HEK293 (cell line): Measurements from ENCODE around the gene PHF12.

ENCODE experiments used
- GLI4 ChIP-seq: fragments of 450-650 bp; formaldehyde crosslinking; IDR thresholded peaks from 2 replicates; pipeline ENCODE4 v1.5.1; 2016; ENCODE audit warnings: missing biosample characterization, missing genetic modification characterization
- GLIS1 ChIP-seq: fragments of 450-650 bp; formaldehyde crosslinking; IDR thresholded peaks from 2 replicates; pipeline ENCODE4 v1.5.1; 2016; ENCODE audit warnings: missing biosample characterization, missing genetic modification characterization
- HOXA7 ChIP-seq: sonication (generic); formaldehyde crosslinking; IDR thresholded peaks from 2 replicates; pipeline ENCODE4 v1.8.1; 2022; ENCODE audit warnings: missing genetic modification reagents, borderline replicate concordance
- KLF16 ChIP-seq: fragments of 450-650 bp; formaldehyde crosslinking; IDR thresholded peaks from 2 replicates; pipeline ENCODE4 v1.5.1; 2017; ENCODE audit warnings: missing biosample characterization, missing genetic modification characterization
- REPIN1 ChIP-seq: fragments of 450-650 bp; formaldehyde crosslinking; IDR thresholded peaks from 2 replicates; pipeline ENCODE4 v1.5.1; 2017; ENCODE audit warnings: missing biosample characterization, missing genetic modification characterization, low read depth
- ZBTB44 ChIP-seq: fragments of 450-650 bp; IDR thresholded peaks from 2 replicates; pipeline ENCODE4 v1.5.1; 2018; ENCODE audit warnings: missing biosample characterization, mild to moderate bottlenecking, missing genetic modification characterization
- ZNF148 ChIP-seq: fragments of 450-650 bp; formaldehyde crosslinking; IDR thresholded peaks from 2 replicates; pipeline ENCODE4 v1.5.0; 2017; ENCODE audit warnings: missing biosample characterization, missing genetic modification characterization, borderline replicate concordance
- ZNF16 ChIP-seq: fragments of 450-650 bp; formaldehyde crosslinking; IDR thresholded peaks from 2 replicates; pipeline ENCODE4 v1.5.1; 2016; ENCODE audit warnings: low read depth, missing biosample characterization, missing genetic modification characterization
- ZNF184 ChIP-seq: fragments of 450-650 bp; IDR thresholded peaks from 2 replicates; pipeline ENCODE4 v1.5.1; 2018; ENCODE audit warnings: missing biosample characterization, mild to moderate bottlenecking, missing genetic modification characterization
- ZNF621 ChIP-seq: fragments of 450-650 bp; formaldehyde crosslinking; IDR thresholded peaks from 2 replicates; pipeline ENCODE4 v1.5.1; 2017; ENCODE audit warnings: missing biosample characterization, missing genetic modification characterization
- ZNF654 ChIP-seq: fragments of 450-650 bp; formaldehyde crosslinking; IDR thresholded peaks from 2 replicates; pipeline ENCODE4 v1.5.1; 2016; ENCODE audit warnings: low read depth, missing biosample characterization, missing genetic modification characterization
- TF ChIP-seq, protein P1 (sequence below): fragments of 450-650 bp; formaldehyde crosslinking; IDR thresholded peaks from 2 replicates; pipeline ENCODE4 v1.5.1; 2016; ENCODE audit warnings: missing biosample characterization, missing genetic modification characterization
- TF ChIP-seq, protein P2 (sequence below): fragments of 450-650 bp; formaldehyde crosslinking; IDR thresholded peaks from 2 replicates; pipeline ENCODE4 v1.5.1; 2016; ENCODE audit warnings: missing biosample characterization, missing genetic modification characterization, low read depth
- TF ChIP-seq, protein P3 (sequence below): IDR thresholded peaks from 2 replicates; pipeline ENCODE4 v1.6.1; 2011; ENCODE audit warnings: mild to moderate bottlenecking, low read depth, low read length, borderline replicate concordance

GRCh38 chr17:28912938-28913333, 38.4 kb downstream of the PHF12 start:
- TF ChIP-seq, protein P1, sequence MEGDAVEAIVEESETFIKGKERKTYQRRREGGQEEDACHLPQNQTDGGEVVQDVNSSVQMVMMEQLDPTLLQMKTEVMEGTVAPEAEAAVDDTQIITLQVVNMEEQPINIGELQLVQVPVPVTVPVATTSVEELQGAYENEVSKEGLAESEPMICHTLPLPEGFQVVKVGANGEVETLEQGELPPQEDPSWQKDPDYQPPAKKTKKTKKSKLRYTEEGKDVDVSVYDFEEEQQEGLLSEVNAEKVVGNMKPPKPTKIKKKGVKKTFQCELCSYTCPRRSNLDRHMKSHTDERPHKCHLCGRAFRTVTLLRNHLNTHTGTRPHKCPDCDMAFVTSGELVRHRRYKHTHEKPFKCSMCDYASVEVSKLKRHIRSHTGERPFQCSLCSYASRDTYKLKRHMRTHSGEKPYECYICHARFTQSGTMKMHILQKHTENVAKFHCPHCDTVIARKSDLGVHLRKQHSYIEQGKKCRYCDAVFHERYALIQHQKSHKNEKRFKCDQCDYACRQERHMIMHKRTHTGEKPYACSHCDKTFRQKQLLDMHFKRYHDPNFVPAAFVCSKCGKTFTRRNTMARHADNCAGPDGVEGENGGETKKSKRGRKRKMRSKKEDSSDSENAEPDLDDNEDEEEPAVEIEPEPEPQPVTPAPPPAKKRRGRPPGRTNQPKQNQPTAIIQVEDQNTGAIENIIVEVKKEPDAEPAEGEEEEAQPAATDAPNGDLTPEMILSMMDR (tag by site-specific recombination) = no peak
- TF ChIP-seq REPIN1 (tag by site-specific recombination) = no peak
- TF ChIP-seq ZNF654 (tag by site-specific recombination) = no peak
- TF ChIP-seq ZNF621 (tag by site-specific recombination) = no peak
- TF ChIP-seq, protein P2, sequence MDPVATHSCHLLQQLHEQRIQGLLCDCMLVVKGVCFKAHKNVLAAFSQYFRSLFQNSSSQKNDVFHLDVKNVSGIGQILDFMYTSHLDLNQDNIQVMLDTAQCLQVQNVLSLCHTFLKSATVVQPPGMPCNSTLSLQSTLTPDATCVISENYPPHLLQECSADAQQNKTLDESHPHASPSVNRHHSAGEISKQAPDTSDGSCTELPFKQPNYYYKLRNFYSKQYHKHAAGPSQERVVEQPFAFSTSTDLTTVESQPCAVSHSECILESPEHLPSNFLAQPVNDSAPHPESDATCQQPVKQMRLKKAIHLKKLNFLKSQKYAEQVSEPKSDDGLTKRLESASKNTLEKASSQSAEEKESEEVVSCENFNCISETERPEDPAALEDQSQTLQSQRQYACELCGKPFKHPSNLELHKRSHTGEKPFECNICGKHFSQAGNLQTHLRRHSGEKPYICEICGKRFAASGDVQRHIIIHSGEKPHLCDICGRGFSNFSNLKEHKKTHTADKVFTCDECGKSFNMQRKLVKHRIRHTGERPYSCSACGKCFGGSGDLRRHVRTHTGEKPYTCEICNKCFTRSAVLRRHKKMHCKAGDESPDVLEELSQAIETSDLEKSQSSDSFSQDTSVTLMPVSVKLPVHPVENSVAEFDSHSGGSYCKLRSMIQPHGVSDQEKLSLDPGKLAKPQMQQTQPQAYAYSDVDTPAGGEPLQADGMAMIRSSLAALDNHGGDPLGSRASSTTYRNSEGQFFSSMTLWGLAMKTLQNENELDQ (tag by site-specific recombination) = no peak
- TF ChIP-seq ZNF184 (tag by site-specific recombination) = no peak
- TF ChIP-seq ZNF148 (tag by site-specific recombination) = no peak
- TF ChIP-seq, protein P3, sequence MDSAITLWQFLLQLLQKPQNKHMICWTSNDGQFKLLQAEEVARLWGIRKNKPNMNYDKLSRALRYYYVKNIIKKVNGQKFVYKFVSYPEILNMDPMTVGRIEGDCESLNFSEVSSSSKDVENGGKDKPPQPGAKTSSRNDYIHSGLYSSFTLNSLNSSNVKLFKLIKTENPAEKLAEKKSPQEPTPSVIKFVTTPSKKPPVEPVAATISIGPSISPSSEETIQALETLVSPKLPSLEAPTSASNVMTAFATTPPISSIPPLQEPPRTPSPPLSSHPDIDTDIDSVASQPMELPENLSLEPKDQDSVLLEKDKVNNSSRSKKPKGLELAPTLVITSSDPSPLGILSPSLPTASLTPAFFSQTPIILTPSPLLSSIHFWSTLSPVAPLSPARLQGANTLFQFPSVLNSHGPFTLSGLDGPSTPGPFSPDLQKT = no peak
- TF ChIP-seq ZBTB44 (tag by site-specific recombination) = no peak
- no peak for TF ChIP-seq ZNF16 (tag by site-specific recombination)
- TF ChIP-seq GLIS1 (tag by site-specific recombination) = no peak
- no peak for TF ChIP-seq GLI4 (tag by site-specific recombination)
- TF ChIP-seq HOXA7 = no peak
- TF ChIP-seq KLF16 (tag by site-specific recombination) = no peak
